Suprapubic skin (tissue), 4 donors: ENCODE measurements around the gene GFOD1.

Experiments used
- EP300 ChIP-seq: sonication (generic); formaldehyde crosslinking; IDR thresholded peaks from one replicate; pipeline ENCODE4 v1.6.1; 2017; ENCODE audit warnings: antibody characterized with exemption
- POLR2AphosphoS5 ChIP-seq, 3 donors: sonication (generic); formaldehyde crosslinking; IDR thresholded peaks; one replicate each; pipeline ENCODE4 v1.6.1; 2017; ENCODE audit warnings: antibody characterized with exemption in 3 of 3
- TF ChIP-seq, protein P1 (sequence below), 2 donors: fragments of 200-600 bp in 1 of 2; fragments of 450-650 bp in 1 of 2; sonication (generic) in 1 of 2; IDR thresholded peaks; one replicate each; pipeline ENCODE4 v1.5.1; 2016 to 2019; ENCODE audit warnings: antibody characterized with exemption in 2 of 2, mild to moderate bottlenecking in 1 of 2, moderate library complexity in 1 of 2

DNA sequence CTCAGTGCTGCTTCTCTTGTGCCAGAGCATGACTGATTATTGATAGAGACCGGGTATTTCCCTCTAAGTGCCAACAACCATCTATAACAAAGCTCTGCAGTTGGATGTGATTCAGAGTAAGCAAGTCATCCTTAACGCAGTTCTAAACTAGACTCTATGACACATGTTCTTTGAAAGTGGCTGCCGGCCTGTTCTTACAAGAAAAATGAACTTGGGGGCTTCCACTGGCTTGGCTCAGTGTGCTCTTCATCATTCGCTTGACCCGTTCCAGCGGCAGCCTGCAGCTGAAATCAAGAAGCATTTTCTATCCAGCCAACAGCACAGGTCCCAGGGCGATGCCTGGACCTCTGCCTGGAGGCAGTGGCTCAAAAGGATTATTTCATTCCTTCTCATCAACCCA lies 29.8 kb downstream of the GFOD1 start:
- TF ChIP-seq EP300 (no peak), POLR2AphosphoS5 (IDR thresholded peaks at IDR 0.05) (no peak)
- TF ChIP-seq, protein P1, sequence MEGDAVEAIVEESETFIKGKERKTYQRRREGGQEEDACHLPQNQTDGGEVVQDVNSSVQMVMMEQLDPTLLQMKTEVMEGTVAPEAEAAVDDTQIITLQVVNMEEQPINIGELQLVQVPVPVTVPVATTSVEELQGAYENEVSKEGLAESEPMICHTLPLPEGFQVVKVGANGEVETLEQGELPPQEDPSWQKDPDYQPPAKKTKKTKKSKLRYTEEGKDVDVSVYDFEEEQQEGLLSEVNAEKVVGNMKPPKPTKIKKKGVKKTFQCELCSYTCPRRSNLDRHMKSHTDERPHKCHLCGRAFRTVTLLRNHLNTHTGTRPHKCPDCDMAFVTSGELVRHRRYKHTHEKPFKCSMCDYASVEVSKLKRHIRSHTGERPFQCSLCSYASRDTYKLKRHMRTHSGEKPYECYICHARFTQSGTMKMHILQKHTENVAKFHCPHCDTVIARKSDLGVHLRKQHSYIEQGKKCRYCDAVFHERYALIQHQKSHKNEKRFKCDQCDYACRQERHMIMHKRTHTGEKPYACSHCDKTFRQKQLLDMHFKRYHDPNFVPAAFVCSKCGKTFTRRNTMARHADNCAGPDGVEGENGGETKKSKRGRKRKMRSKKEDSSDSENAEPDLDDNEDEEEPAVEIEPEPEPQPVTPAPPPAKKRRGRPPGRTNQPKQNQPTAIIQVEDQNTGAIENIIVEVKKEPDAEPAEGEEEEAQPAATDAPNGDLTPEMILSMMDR (IDR thresholded peaks at IDR 0.05) = no peak
